RWPE2 (cell line): ENCODE results near the gene URAD.
A peak's percentile ranks its signal among the peaks of the same experiment; 100 is the strongest.

Source experiments
- ATAC-seq: fragments of 200-7000 bp; cut with Tn5 transposase; 3 replicates; pipeline ENCODE4 v1.9.1; 2021; ENCODE audit warnings: low read depth
- DNase-seq: peaks from one replicate; pipeline ENCODE4 v3.0.0-alpha.2; 2020; ENCODE audit warnings: low spot score
- H3K27ac ChIP-seq: fragments of 450-650 bp; 2 replicates; pipeline ENCODE4 v1.5.1; 2017; ENCODE audit warnings: mild to moderate bottlenecking; ENCODE audit not compliant: poor library complexity, severe bottlenecking
- H3K27me3 ChIP-seq: fragments of 250-450 bp; sonication (Bioruptor Pico); 2 replicates; pipeline ENCODE4 v1.5.1; 2021; ENCODE audit warnings: mild to moderate bottlenecking, moderate library complexity; ENCODE audit not compliant: insufficient read depth, poor library complexity, severe bottlenecking
- H3K36me3 ChIP-seq: fragments of 250-450 bp; sonication (Bioruptor Pico); 2 replicates; pipeline ENCODE4 v1.5.1; 2020; ENCODE audit warnings: low read depth, mild to moderate bottlenecking, moderate library complexity
- H3K4me1 ChIP-seq: fragments of 250-450 bp; sonication (Bioruptor Pico); 2 replicates; pipeline ENCODE4 v1.5.1; 2021; ENCODE audit warnings: mild to moderate bottlenecking, moderate library complexity; ENCODE audit not compliant: insufficient read depth, poor library complexity, severe bottlenecking
- H3K4me3 ChIP-seq: fragments of 250-450 bp; sonication (Bioruptor Pico); 2 replicates; pipeline ENCODE4 v1.5.1; 2021; ENCODE audit warnings: mild to moderate bottlenecking, moderate library complexity; ENCODE audit not compliant: severe bottlenecking
- H3K9me3 ChIP-seq: fragments of 250-450 bp; sonication (Bioruptor Pico); 2 replicates; pipeline ENCODE4 v1.5.1; 2021; ENCODE audit warnings: mild to moderate bottlenecking, moderate library complexity; ENCODE audit not compliant: severe bottlenecking
- CTCF ChIP-seq: fragments of 450-650 bp; IDR thresholded peaks from one replicate; pipeline ENCODE4 v1.5.1; 2017; ENCODE audit warnings: mild to moderate bottlenecking, moderate library complexity; ENCODE audit not compliant: poor library complexity, severe bottlenecking

Gene URAD

GRCh38 chr13:27970382-27971235 is 17.9 kb downstream of the URAD start:
- Histone ChIP-seq H3K4me3 (no peak overlapping the region), H3K27me3 (peaks cover 96% of the 10 kb centered on the region), H3K36me3 (no peaks in the 10 kb centered on the region), H3K4me1 (no peaks in the 10 kb centered on the region), H3K9me3 (no peaks in the 10 kb centered on the region), H3K27ac (no peak overlapping the region)
- no peak for DNase-seq
- no peak for TF ChIP-seq CTCF
- ATAC-seq = no peak

- Histone ChIP-seq H3K9me3 (no peaks in the 10 kb centered on the region), H3K4me1 (no peaks in the 10 kb centered on the region), H3K27ac (no peak overlapping the region), H3K36me3 (no peaks in the 10 kb centered on the region), H3K4me3 (no peak overlapping the region), H3K27me3 (peaks cover 96% of the 10 kb centered on the region)
- ATAC-seq = no peak
- no peak for DNase-seq
- TF ChIP-seq CTCF = no peak
Measured at GRCh38 chr13:27969866-27970229, 18.6 kb downstream of the URAD start.

GRCh38 chr13:27969082-27969865 is 19.2 kb downstream of the URAD start, which contains the start of gene CDX2:
Gene CDX2, minus strand, starts transcription at chr13:27969315. Its CDS starts 309 bp downstream, at chr13:27969006.
- Histone ChIP-seq H3K27me3 (peaks cover 95% of the 10 kb centered on the region), H3K4me1 (no peaks in the 10 kb centered on the region), H3K36me3 (no peaks in the 10 kb centered on the region), H3K4me3 (no peak within 1 kb of the TSS), H3K27ac (no peak within 1 kb of the TSS), H3K9me3 (no peaks in the 10 kb centered on the region)
- ATAC-seq = no peak
- no peak for TF ChIP-seq CTCF
- no peak for DNase-seq

- H3K4me1 ChIP-seq = no peaks in the 10 kb centered on the region
- ATAC-seq (peak; percentile 35; the same call in 1 of the 3 replicates), DNase-seq (no peak)
- H3K9me3 ChIP-seq = no peaks in the 10 kb centered on the region
- H3K4me3 ChIP-seq = no peak overlapping the region
- no peak overlapping the region for H3K27ac ChIP-seq
- no peak for TF ChIP-seq CTCF
- H3K27me3 ChIP-seq = peaks cover 93% of the 10 kb centered on the region
- H3K36me3 ChIP-seq = no peaks in the 10 kb centered on the region
Measured at GRCh38 chr13:27968316-27969081, 20.0 kb downstream of the URAD start.
